AG10803 (cell line): ENCODE measurements around the gene SACS.

Source experiments
- DNase-seq: peaks from one replicate; pipeline ENCODE4 v3.0.0; 2010; ENCODE audit warnings: low read depth
- H3K4me3 ChIP-seq: 2 replicates; pipeline ENCODE4 v1.5.1; 2011; ENCODE audit warnings: mild to moderate bottlenecking, low read length, control low read depth
- CTCF ChIP-seq: conservative IDR thresholded peaks from 2 replicates; pipeline ENCODE4 v1.5.1; 2011; ENCODE audit warnings: mild to moderate bottlenecking, low read length, control low read depth, inconsistent platforms

The SACS gene

GRCh38 chr13:23433171-23434153 lies at the start of gene SACS:
Gene SACS, minus strand, starts transcription at chr13:23433702. Its CDS starts 22,463 bp downstream, at chr13:23411239.
- peak within 1 kb of the TSS; percentile 79 for H3K4me3 ChIP-seq
- peak; percentile 55 for DNase-seq
- TF ChIP-seq CTCF = no peak

- DNase-seq = no peak
- H3K4me3 ChIP-seq = no peak overlapping the region
- no peak for TF ChIP-seq CTCF
Measured at GRCh38 chr13:23480324-23480723, 46.8 kb upstream of the SACS start.

GRCh38 chr13:23477101-23477500 lies 43.6 kb upstream of the SACS start:
- no peak for TF ChIP-seq CTCF
- peak; percentile 59 for DNase-seq

GRCh38 chr13:23473221-23473620 lies 39.7 kb upstream of the SACS start:
- peak overlapping the region; percentile 53 for H3K4me3 ChIP-seq
- peak; percentile 49 for DNase-seq
- TF ChIP-seq CTCF = no peak

More at GRCh38 chr13:23477101-23477500, 43.6 kb upstream of the SACS start:
- H3K4me3 ChIP-seq = no peak overlapping the region

GRCh38 chr13:23472189-23472588 lies 38.7 kb upstream of the SACS start:
- H3K4me3 ChIP-seq = peak overlapping the region; percentile 53
- no peak for DNase-seq
- no peak for TF ChIP-seq CTCF

GRCh38 chr13:23470790-23471614 lies 37.5 kb upstream of the SACS start:
- TF ChIP-seq CTCF = no peak
- DNase-seq = peak; percentile 78
- H3K4me3 ChIP-seq = peak overlapping the region; percentile 53
